OCI-LY1 (cell line): ENCODE results near the gene LAMTOR2.

Experiments
- CTCF ChIP-seq: fragments of 200-600 bp; sonication (generic), shearing (Covaris generic); IDR thresholded peaks from 2 replicates; pipeline ENCODE4 v1.5.1; 2017; ENCODE audit warnings: mild to moderate bottlenecking, antibody characterized with exemption, low read length, moderate library complexity, mixed read lengths
- EZH2 ChIP-seq: fragments of 200-600 bp; sonication (generic), shearing (Covaris generic); IDR thresholded peaks from 2 replicates; pipeline ENCODE4 v1.8.0; 2017; ENCODE audit warnings: borderline replicate concordance, mixed run types, mild to moderate bottlenecking, antibody characterized with exemption, low read length, moderate library complexity, mixed read lengths

- TF ChIP-seq CTCF (no peak), EZH2 (no peak)
Observed at GRCh38 chr1:156019946-156020292, 34.7 kb upstream of the LAMTOR2 start.
